HG02642 (cell line): Measurements from ENCODE around the gene IL1RAPL1.
"Not testable (repeated sequence)": the region's sequence is repeated elsewhere in the genome, so short reads cannot be mapped to it uniquely, and the experiment has no call there.

ENCODE experiments used
- ATAC-seq: cut with Tn5 transposase; IDR thresholded peaks from one replicate; pipeline ENCODE4 v1.9.1; 2021; ENCODE audit warnings: mild to moderate bottlenecking; ENCODE audit not compliant: unreplicated experiment, poor library complexity

The IL1RAPL1 gene

DNA sequence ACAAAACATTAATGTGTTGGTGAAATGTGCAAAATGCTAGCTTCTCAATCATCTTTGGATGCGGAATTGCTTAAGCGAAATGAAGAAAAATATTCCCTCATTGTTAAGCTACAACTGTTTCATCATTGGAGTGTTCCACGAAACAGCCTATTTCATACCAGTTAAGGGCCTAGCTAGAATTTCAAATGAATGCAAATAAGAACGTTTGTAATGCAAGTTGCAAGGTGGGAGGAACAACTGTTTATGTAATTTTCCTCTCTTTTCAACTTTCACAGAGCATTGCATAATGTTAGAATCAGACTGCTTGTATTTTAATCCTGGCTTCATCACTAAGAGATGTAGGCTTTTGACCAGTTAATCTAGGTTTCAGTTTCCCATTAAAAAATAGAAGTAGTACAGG lies 480.1 kb downstream of the IL1RAPL1 start:
- ATAC-seq, result no peak

DNA sequence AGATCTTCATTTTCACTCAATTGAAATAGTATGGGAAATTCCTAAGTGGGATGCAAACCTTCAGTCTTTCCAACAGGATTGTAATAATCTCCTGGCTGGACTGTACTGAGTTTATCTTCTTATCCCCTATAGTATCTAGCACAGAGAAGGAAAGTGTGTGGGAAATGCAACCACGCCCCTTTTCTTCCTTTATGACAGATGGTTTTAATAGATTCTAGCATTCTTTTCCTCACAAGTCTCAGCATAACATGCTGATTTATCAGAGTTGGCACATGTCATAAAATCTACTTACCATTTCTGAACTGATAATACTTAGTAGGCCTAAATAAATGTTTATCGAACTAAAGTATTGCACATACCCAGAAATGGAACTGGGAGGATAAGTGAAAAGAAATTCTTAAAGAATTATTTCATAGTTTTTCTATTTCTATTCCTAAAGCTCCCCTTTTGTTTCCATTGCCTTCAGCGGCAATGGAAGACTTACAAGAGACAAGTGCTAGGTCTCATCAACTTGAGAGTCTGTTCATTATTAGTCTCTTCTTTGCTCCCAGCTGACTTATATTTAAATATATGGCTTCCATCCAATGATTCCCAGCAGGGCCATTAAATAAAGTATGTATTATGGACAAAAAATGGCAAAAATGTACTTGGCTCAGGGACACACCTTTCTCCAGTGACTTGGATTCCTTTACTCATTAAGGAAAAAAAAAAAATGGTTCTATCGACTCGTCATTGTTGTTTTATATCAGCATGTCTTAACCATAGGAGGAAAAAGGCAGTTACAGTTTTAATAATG lies 484.5 kb downstream of the IL1RAPL1 start:
- no peak for ATAC-seq

DNA sequence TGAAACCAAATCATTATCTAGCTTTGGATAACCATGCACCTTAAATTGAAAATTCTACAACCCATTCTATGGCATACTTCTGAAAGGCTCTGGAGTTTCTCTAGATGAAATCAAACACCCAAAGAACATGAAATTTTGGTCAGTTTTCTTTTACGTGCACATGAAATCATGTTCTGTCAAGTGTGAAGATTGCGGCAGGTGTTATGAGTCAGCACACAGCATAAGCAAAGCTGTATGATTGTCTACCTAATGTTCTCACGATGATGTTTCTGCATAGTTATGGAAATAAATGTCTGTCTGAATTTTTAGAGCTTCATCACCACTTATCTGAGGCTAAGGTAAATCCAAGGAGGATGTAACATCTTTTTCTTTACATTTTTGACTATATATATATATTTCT lies 495.3 kb downstream of the IL1RAPL1 start:
- ATAC-seq, result no peak

DNA sequence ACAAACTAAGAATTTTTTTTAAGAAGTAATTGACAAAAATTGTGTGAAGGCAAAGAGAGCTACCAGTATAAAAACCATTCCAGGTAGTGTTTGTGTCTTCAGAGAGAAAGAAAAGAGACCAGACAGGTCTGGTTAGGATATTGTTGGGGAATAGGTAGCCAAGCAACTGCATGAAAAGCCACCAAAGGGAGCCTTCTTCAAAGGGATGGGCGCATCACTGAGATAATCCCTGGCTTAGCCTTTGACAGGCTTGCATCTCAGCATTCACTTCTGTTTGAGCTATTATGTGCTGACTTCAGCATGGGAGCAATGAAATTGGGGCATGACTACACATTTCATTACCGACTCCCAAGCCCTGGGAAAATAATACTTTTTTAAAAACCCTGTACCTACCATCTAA lies 496.6 kb downstream of the IL1RAPL1 start:
- no peak for ATAC-seq

DNA sequence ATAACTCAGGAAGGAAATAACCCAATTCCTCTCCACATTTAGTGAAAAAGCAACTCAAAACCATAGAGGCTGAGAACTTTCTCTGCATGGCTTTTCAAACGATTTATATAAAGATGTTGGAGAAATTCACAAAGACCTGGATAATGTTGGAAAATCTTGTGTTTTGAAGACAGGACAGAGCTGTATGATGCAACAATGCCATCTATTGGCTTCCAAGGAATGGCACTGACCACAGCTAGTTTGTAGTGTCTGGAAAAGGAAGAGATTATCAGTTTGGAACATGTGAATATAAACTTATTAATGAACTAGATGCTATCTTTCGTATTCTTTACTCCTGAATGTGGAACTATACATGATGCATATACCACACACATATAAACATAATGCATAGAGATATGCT lies 503.6 kb downstream of the IL1RAPL1 start:
- no peak for ATAC-seq

DNA sequence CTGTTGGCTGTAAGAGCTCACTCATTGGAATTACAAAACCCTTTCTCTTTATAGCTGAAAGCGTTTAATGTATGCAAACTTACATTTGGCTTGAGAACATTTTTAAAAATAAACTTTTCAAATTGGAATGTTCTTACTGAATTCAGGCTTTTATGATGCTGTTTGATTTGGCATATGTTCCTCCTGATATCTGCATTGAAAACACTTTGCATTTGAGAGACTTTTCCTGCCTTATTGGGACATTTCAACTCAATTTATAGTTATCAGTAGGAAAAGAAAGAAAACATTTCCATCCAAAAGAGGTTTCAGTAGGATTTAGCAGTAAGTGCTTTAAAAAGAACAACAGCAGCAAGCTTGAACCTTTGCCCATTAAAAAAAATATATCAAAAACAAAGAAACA lies 520.0 kb downstream of the IL1RAPL1 start:
- no peak for ATAC-seq

DNA sequence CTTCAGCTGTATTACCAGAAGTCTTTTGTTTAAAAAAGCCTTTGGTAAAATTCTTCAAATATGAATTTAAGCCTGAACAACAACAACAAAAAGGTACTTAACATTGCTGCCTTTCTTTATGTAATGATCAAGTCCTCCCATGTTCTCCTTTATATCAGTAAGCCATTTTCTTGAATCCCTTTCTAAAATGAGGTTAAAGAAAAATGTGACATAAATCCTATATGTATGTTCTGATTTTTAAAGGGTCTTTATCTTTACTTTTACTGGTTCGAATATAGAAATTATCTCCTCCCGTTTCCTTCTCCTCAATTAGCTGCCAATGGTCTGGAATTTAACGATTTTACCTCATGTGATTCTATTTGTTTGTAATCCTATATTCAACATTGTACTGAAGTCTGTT lies 522.8 kb downstream of the IL1RAPL1 start:
- ATAC-seq, result no peak

DNA sequence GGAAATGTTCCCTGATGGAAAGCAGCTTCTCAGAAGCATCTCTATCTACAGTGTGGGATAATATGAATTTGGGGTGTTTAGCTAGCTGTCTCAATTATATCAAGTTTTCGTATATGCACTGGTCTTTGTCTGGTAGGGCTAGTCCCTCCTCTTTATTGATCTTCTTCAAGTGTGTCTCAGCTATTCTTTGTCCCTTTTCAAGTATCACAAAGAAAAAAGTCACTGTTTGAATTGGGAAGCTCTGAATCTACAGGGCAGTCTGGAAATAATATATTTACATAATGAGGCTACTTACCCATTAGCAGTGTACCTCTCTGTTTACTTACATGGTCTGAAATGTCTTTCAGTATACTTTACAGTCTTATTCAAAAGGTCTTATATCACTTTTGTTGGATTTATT lies 526.0 kb downstream of the IL1RAPL1 start:
- no peak for ATAC-seq

DNA sequence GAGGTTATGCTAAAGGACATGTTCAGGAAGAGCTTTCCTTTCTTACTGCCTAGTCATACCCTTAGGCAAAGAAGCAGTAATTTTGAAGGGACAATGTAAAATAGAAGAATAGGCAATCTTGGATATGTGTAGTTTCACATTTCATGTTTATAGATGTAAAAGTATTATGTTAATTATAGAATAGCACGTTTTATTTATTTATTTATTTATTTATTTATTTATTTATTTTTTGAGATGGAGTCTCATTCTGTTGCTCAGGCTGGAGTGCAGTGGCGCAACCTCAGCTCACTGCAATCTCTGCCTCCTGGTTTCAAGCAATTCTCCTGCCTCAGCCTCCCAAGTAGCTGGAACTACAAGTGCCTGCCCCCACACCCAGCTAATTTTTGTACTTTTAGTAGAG lies 535.6 kb downstream of the IL1RAPL1 start:
- not testable (repeated sequence) for ATAC-seq

DNA sequence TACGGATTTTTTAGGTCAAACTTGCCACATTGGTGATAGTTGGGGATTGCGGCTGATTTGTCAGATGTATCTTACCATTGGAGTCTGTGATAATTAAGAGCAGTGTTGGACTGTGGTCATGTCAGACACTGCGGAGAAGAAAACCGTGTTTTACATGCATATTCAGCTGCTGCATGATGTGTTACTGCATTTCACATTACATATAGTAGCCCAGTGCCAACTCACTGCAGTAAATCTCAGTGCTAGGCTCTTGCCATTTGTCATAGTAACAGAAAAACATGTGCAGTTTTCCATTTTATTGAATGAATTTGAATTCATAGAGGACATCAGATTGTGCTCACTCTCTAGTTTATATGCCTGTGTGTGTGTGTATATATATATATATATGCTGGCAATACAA lies 543.7 kb downstream of the IL1RAPL1 start:
- no peak for ATAC-seq

DNA sequence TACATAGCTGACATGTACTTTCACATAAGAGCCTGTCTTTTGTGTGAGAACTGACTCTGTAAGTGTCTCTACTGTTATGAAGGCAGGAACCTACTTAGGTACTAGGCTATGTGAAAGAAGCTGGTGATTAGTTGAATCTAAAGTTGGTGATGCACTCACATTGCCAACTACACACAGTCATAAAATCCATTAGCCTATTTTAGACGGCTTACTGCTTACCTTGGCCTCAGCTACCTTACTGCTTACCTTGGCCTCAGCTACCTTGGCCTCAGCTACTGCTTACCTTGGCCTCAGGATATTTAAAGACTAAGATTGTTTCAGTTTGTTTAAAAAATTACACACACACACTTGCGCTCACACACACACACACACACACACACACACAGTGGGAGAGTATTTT lies 549.7 kb downstream of the IL1RAPL1 start:
- no peak for ATAC-seq

DNA sequence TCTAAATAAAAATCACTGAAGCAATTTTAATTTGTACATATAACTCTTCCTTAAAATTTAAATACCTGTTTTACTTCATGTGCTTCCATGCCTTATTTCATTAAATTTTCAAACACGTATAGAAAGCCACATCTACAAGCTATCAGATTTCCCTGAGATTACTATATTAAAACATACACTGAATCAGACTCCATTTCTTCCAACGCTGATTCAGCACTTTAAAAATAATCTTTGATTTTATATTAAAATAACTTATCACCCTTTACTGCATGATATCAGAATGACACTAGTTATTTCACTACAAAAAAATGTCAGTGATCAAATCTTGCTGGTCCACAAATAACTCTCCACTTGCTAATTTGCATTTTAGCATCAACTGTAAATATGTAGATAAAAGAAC lies 550.8 kb downstream of the IL1RAPL1 start:
- no peak for ATAC-seq

DNA sequence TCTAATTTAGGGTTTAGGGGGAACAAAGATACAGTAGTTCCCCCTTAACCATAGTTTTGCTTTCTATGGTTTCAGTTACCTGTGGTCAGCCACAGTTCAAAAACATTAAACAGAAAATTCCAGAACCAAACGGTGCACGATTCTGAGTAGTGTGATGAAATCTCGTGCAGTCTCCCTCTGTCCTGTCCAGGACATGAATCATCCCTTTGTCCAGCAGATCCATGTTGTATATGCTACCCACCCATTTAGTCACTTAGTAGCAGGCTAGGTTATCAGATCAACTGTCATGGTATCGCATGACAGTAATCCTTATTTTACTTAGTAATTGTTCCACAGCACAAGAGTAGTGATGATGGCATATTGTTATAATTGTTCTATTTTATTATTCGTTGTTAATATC lies 556.1 kb downstream of the IL1RAPL1 start:
- no peak for ATAC-seq

DNA sequence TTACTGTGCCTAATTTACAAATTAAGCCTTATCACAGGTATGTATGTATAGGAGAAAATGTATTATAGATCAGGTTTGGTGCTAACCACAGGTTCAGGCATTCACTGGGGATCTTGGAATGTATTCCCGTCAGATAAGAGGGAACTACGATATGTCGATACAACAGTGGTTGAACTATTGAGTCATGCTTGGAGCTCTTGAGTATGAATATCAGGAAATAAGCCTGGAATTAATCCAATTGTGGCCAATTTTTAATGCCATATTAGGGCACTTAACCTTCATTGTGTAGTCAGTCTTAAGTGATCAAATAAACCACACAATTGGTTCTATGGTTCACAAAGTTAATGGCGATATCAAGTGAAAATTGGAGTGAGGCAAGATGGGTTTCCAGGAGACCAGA lies 556.5 kb downstream of the IL1RAPL1 start:
- no peak for ATAC-seq

DNA sequence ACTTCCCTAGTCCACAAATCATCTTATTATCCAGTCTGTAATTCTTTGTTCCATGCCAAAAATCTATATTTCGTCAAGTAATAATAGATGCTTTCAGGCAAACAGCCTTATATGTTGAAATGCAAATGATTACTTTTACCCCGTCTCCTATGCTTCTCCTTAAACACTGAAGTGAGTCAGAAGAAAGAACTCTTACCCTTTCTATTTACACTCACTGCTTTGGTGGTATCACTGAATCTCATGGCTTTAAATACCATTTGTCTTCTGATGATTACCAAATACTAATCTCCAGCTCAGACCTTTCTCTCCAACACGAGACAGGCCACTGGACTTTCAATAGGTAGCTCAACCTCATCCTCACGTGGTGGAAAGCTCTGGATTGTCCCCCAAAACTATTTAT lies 558.1 kb downstream of the IL1RAPL1 start:
- no peak for ATAC-seq

DNA sequence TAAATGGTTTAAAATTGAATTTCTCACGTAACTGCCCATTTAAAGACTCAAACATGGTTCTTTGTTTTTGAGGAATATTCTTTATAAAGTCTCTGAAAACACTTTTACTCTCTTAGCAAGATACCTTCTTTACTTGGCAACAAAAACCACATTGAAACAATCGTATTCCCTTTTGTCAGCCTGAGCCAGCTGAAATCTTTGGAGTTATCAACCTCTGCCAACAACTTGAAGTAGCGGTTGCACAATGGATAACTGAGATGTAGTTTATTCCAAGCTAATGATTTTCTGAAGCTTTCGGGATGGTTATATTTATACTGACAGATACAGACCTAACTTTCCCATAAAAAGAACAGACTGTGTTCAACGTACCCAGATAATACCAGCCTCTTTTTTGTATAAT lies 561.3 kb downstream of the IL1RAPL1 start:
- ATAC-seq, result no peak

DNA sequence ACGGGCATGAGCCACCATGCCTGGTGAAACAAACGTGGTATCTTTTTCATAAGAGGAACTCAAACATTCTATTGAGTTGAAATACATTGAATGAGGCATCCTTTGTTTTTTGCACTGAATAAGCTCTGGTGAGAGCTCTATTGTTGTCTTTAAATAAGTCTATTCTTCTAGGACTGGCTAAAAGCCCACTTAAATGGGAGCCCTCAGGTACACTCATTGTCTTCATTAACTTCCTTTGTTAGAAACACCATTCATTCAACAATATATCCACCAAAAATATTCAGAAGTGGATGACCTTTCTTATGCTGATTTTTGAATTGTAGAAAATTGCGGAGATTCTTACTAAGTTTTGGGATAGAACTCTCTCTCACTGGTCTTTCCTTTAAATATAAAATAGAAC lies 568.0 kb downstream of the IL1RAPL1 start:
- ATAC-seq, result no peak

DNA sequence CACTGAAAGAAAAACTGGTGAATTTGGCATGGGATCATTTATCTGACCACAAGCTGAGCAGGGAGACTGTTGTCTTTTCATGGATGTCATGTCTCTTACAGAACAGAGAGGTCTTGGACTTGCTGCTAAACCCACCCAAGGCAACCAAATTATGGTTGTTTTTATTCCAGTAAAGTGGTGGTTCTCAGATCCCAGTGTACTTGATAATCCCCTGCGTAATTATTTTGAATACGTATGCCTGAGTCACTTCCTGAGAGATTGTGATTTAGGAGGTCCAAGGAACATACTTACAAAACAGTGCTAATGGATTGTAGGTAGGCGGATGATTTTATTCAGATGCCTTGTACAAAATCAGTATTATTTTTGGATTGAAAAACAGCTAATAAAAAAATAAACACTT lies 585.6 kb downstream of the IL1RAPL1 start:
- no peak for ATAC-seq

DNA sequence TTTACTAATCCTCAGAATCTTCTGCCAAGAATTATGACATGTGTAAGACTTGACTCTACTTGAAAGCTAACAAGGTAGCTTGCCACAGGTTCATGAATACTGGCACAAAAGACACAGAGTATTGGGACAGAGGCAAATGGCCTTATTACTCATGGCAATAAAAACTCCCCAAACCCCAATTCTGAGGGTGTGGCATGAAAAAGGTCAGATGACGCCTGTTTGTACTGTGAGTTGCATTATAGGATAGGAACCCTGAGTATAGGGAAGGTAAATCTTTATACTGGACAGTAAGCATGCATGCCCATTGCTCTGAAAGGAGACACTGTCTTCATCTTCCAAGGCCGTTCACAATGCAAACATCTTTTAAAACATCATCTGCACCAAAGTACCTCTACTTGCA lies 600.0 kb downstream of the IL1RAPL1 start:
- no peak for ATAC-seq

DNA sequence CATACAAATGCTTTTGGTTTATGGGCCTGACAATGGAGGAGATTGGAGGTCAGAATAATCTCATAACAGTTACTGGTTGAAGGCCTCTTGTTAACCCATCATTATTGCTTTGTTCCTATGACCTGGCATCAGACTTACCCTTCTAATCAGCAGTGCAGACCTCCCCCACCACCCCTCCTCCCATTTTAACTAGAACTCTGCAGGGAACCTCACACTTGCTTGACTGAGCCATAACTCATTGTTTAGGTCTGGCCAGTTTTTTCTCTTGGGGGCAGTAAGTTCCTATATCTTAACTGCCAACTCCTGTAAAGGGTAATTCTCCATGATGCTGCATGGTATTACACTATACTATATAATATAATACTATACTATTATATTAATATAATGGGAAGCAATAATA lies 609.3 kb downstream of the IL1RAPL1 start:
- no peak for ATAC-seq

DNA sequence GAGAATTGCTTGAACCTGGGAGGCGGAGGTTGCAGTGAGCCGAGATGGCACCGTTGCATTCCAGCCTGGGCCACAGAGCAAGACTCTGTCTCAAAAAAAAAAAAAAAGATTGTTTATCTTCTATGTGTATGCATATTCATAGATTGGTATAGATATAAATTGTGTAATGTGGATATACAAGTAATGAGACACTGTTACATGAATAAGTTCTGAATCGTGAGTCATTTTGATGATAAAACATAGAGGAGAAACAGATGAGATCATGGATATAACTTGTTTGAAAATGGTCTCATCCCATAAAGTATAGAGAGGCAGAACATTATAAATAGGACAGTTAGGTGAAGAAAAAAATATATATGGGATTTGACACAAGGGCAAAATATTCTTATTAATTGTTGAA lies 628.0 kb downstream of the IL1RAPL1 start:
- ATAC-seq, result no peak

DNA sequence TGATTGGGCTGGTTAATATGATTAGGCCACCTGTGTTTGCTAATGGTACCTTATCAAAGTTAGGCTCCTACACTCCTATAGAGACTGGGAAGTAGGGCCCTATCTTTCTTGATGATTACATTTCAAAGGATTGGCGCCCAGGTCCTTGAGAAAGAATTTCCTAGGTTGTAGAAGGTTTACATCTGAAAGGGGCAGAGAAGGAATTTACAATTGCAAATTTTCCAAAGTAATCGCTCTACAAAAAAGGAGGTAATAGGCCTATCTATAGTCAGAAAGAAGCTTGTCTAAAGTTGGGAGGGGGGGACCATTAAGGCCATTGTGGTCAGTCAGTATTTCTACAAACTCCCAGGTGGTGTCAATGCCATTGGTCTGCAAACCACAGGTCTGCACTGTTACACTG lies 638.4 kb downstream of the IL1RAPL1 start:
- no peak for ATAC-seq

DNA sequence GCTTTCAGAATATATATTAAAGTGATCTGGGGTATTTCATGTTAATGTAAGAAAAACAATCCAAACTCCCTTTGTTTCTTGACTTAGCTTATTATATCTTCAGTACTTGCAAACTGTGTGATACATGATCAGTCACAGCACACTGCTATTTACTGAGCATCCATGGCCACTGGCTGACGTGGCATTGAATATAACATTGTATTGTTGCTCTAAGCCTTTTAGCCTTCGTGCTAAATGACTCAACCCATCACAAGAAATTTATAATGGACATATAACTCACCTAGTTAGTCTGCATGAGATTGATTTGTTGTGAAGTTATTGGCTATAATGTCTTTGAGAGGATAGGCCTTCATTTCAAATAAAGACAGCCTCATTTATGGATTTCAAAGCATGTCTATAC lies 642.6 kb downstream of the IL1RAPL1 start:
- no peak for ATAC-seq
